Measurements from ENCODE around the gene TMEM150C.

- TF ChIP-seq CTCF (IDR thresholded peaks at IDR 0.05) (no peak), POLR2A (IDR thresholded peaks at IDR 0.05) (no peak)
Observed at GRCh38 chr4:82567444-82567843, 5.7 kb upstream of the TMEM150C start.
